Neuronal stem cell (in vitro differentiated cells): Measurements from ENCODE around the gene GPR32.
A peak's percentile ranks its signal among the peaks of the same experiment; 100 is the strongest.

Experiments used
- DNase-seq: peaks from one replicate; pipeline ENCODE4 v3.0.0-alpha.2; 2013; ENCODE audit warnings: low spot score
- H2AFZ ChIP-seq: one replicate; pipeline ENCODE4 v1.6.1; 2013; ENCODE audit warnings: mild to moderate bottlenecking, low read length, inconsistent platforms
- H2AK5ac ChIP-seq: 2 replicates; pipeline ENCODE4 v1.6.1; 2013; ENCODE audit warnings: low read depth, mild to moderate bottlenecking, inconsistent platforms, low read length, moderate library complexity, mixed read lengths
- H2BK120ac ChIP-seq: 2 replicates; pipeline ENCODE4 v1.6.1; 2013; ENCODE audit warnings: low read depth, mild to moderate bottlenecking, inconsistent platforms, low read length, moderate library complexity, mixed read lengths
- H2BK12ac ChIP-seq: one replicate; pipeline ENCODE4 v1.6.1; 2013; ENCODE audit warnings: low read length, inconsistent platforms
- H2BK15ac ChIP-seq: 2 replicates; pipeline ENCODE4 v1.6.1; 2013; ENCODE audit warnings: mild to moderate bottlenecking, low read length, inconsistent platforms, mixed read lengths
- H2BK5ac ChIP-seq: one replicate; pipeline ENCODE4 v1.6.1; 2013; ENCODE audit warnings: inconsistent platforms, mild to moderate bottlenecking, low read length, moderate library complexity
- H3K14ac ChIP-seq: one replicate; pipeline ENCODE4 v1.6.1; 2013; ENCODE audit warnings: low read length, inconsistent platforms
- H3K18ac ChIP-seq: 2 replicates; pipeline ENCODE4 v1.6.1; 2013; ENCODE audit warnings: low read length, inconsistent platforms
- H3K23ac ChIP-seq: 2 replicates; pipeline ENCODE4 v1.6.1; 2013; ENCODE audit warnings: low read depth, mild to moderate bottlenecking, mixed read lengths, low read length, inconsistent platforms; ENCODE audit not compliant: poor library complexity
- H3K27ac ChIP-seq: replicated peaks from 3 replicates; pipeline ENCODE4 v1.5.1; 2013; ENCODE audit warnings: low read length, inconsistent platforms
- H3K27me3 ChIP-seq, 3 experiments: 2 replicates each; pipeline ENCODE4 v1.6.1; 2013; ENCODE audit warnings: low read length in 3 of 3, mild to moderate bottlenecking in 2 of 3, inconsistent platforms in 1 of 3, low read depth in 1 of 3, mixed read lengths in 1 of 3, moderate library complexity in 1 of 3; ENCODE audit not compliant: control insufficient read depth in 3 of 3, insufficient read depth in 3 of 3
- H3K36me3 ChIP-seq, 2 donors: replicated peaks in 1 of 2; 2 replicates each; pipeline ENCODE4 v1.6.1; 2013; ENCODE audit warnings: low read length in 2 of 2; ENCODE audit not compliant: control insufficient read depth in 2 of 2, insufficient read depth in 2 of 2
- H3K4ac ChIP-seq: 2 replicates; pipeline ENCODE4 v1.6.1; 2013; ENCODE audit warnings: inconsistent platforms, mild to moderate bottlenecking, low read length, moderate library complexity
- H3K4me1 ChIP-seq, 2 donors: 1 replicate in 1 of 2; 2 replicates in 1 of 2; pipeline ENCODE4 v1.6.1; 2013; ENCODE audit warnings: low read length in 2 of 2, low read depth in 1 of 2; ENCODE audit not compliant: control insufficient read depth in 2 of 2, insufficient read depth in 1 of 2
- H3K4me2 ChIP-seq: one replicate; pipeline ENCODE4 v1.6.1; 2013; ENCODE audit warnings: mild to moderate bottlenecking, low read length, inconsistent platforms; ENCODE audit not compliant: insufficient read depth, poor library complexity, severe bottlenecking
- H3K4me3 ChIP-seq, 2 donors: 2 replicates each; pipeline ENCODE4 v1.5.1; 2013; ENCODE audit warnings: low read length in 2 of 2, mild to moderate bottlenecking in 2 of 2, inconsistent platforms in 1 of 2, moderate library complexity in 1 of 2
- H3K79me1 ChIP-seq: one replicate; pipeline ENCODE4 v1.6.1; 2013; ENCODE audit warnings: low read depth, mild to moderate bottlenecking, inconsistent platforms, low read length, moderate library complexity
- H3K9ac ChIP-seq: one replicate; pipeline ENCODE4 v1.6.1; 2013; ENCODE audit warnings: mild to moderate bottlenecking, low read depth, low read length, inconsistent platforms; ENCODE audit not compliant: poor library complexity
- H3K9me3 ChIP-seq, 2 donors: replicated peaks in 1 of 2; 2 replicates each; pipeline versions ENCODE3 to v1.6.1; 2013; ENCODE audit warnings: low read length in 2 of 2, mild to moderate bottlenecking in 2 of 2, inconsistent platforms in 1 of 2, low read depth in 1 of 2, mixed read lengths in 1 of 2, moderate library complexity in 1 of 2; ENCODE audit not compliant: control insufficient read depth in 2 of 2, insufficient read depth in 1 of 2
- H4K8ac ChIP-seq: one replicate; pipeline ENCODE4 v1.6.1; 2013; ENCODE audit warnings: low read depth, mild to moderate bottlenecking, inconsistent platforms, low read length, moderate library complexity
- H4K91ac ChIP-seq: one replicate; pipeline ENCODE4 v1.6.1; 2013; ENCODE audit warnings: low read length, low read depth, mild to moderate bottlenecking, inconsistent platforms; ENCODE audit not compliant: poor library complexity
- WGBS, 2 donors: extraction: QIAGEN DNeasy Blood & Tissue Kit; methylation state at CpG; one replicate each; pipeline ENCODE4 v1.1.7; 2013; ENCODE audit warnings: missing lambda C conversion rate in 2 of 2, mixed read lengths in 1 of 2; ENCODE audit not compliant: insufficient read length in 2 of 2, insufficient replicate concordance in 1 of 2; ENCODE audit errors: extremely low coverage in 2 of 2; 5-methylcytosine and 5-hydroxymethylcytosine counted together

GPR32 gene

DNA sequence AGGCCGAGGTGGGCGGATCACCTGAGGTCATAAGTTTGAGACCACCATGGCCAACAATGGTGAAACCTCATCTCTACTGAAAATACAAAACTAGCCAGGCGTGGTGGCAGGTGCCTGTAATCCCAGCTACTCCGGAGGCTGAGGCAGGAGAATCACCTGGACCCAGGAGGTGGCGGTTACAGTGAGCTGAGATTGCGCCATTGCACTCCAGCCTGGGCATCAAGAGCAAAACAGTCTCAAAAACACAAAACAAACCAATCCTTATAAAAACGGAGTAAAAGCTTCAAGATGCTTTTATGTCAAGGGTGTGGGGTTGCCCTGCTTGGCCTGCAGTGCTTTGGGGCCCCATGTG, 27.1 kb downstream of the GPR32 start:
- DNase-seq, result no peak

GRCh38 chr19:50797781-50798658, 27.8 kb downstream of the GPR32 start:
- H4K8ac ChIP-seq, result no peak overlapping the region
- H3K18ac ChIP-seq, result no peak overlapping the region
- no peaks in the 10 kb centered on the region for H3K27me3 ChIP-seq
- no peaks in the 10 kb centered on the region for H3K9me3 ChIP-seq
- H2BK5ac ChIP-seq, result no peak overlapping the region
- H3K4me3 ChIP-seq, result no peak overlapping the region
- no peak overlapping the region for H3K4me2 ChIP-seq
- peaks cover 5 to 10% of the 10 kb centered on the region in 2 donors for H3K4me1 ChIP-seq
- H2BK15ac ChIP-seq, result no peak overlapping the region
- H2BK12ac ChIP-seq, result no peak overlapping the region
- H3K27ac ChIP-seq, result no peak overlapping the region
- H3K4ac ChIP-seq, result no peak overlapping the region
- H3K9ac ChIP-seq, result peak overlapping the region; percentile 9
- no CpG with 5 or more reads among the region's 18 CpGs for WGBS, 2 donors
- no peak overlapping the region for H4K91ac ChIP-seq
- H3K14ac ChIP-seq, result no peak overlapping the region
- peak overlapping the region; percentile 58 for H3K23ac ChIP-seq
- H2AK5ac ChIP-seq, result no peak overlapping the region
- peaks cover 9% of the 10 kb centered on the region for H3K79me1 ChIP-seq
- no peak overlapping the region for H2BK120ac ChIP-seq
- no peak for DNase-seq
- H3K36me3 ChIP-seq, result peaks cover 49 to 78% of the 10 kb centered on the region in 2 donors
- H2AFZ ChIP-seq, result no peak overlapping the region

More for the DNA sequence above, 27.1 kb downstream of the GPR32 start:
- no peak overlapping the region for H2BK120ac ChIP-seq
- no peak overlapping the region for H2BK12ac ChIP-seq
- no peak overlapping the region for H3K4ac ChIP-seq
- no peak overlapping the region for H3K23ac ChIP-seq
- H2AK5ac ChIP-seq, result no peak overlapping the region
- H3K14ac ChIP-seq, result no peak overlapping the region
- H4K91ac ChIP-seq, result no peak overlapping the region
- no peaks in the 10 kb centered on the region for H3K27me3 ChIP-seq
- no peak overlapping the region for H2BK5ac ChIP-seq
- no peak overlapping the region for H3K27ac ChIP-seq
- no peak overlapping the region for H4K8ac ChIP-seq
- no CpG with 5 or more reads among the region's 7 CpGs for WGBS, 2 donors
- peaks cover 9% of the 10 kb centered on the region for H3K79me1 ChIP-seq
- H3K9me3 ChIP-seq, result peaks cover 0 to 2% of the 10 kb centered on the region in 2 donors
- H3K18ac ChIP-seq, result no peak overlapping the region
- peaks cover 46 to 72% of the 10 kb centered on the region in 2 donors for H3K36me3 ChIP-seq
- no peak overlapping the region for H3K9ac ChIP-seq
- H3K4me2 ChIP-seq, result no peak overlapping the region
- no peak overlapping the region for H2AFZ ChIP-seq
- no peak overlapping the region for H3K4me3 ChIP-seq
- H3K4me1 ChIP-seq, result peaks cover 3 to 5% of the 10 kb centered on the region in 2 donors
- no peak overlapping the region for H2BK15ac ChIP-seq

- Histone ChIP-seq H3K9me3 (no peaks in the 10 kb centered on the region), H2BK12ac (no peak overlapping the region), H3K4me3 (no peak overlapping the region), H3K18ac (no peak overlapping the region), H3K9ac (peak overlapping the region; percentile 9), H3K4me2 (no peak overlapping the region), H2BK120ac (no peak overlapping the region), H2AFZ (no peak overlapping the region), H3K4ac (no peak overlapping the region), H3K36me3 (peaks cover 49 to 83% of the 10 kb centered on the region in 2 donors), H4K8ac (no peak overlapping the region), H3K23ac (peak overlapping the region; percentile 58), H3K27me3 (no peaks in the 10 kb centered on the region), H4K91ac (no peak overlapping the region), H3K27ac (no peak overlapping the region), H3K79me1 (peaks cover 9% of the 10 kb centered on the region), H3K4me1 (peaks cover 5 to 12% of the 10 kb centered on the region in 2 donors), H2AK5ac (no peak overlapping the region), H2BK5ac (no peak overlapping the region), H3K14ac (no peak overlapping the region), H2BK15ac (no peak overlapping the region)
- DNase-seq, result no peak
- WGBS, 2 donors, result no CpG with 5 or more reads among the region's 21 CpGs
These were observed 28.6 kb downstream of the GPR32 start for GRCh38 chr19:50798659-50799546.

GRCh38 chr19:50799547-50799851, 29.2 kb downstream of the GPR32 start:
- no peak overlapping the region for H3K4me2 ChIP-seq
- H4K8ac ChIP-seq, result no peak overlapping the region
- H3K14ac ChIP-seq, result no peak overlapping the region
- no peak for DNase-seq
- H4K91ac ChIP-seq, result no peak overlapping the region
- no peak overlapping the region for H3K4ac ChIP-seq
- no peak overlapping the region for H3K9ac ChIP-seq
- H3K4me3 ChIP-seq, result no peak overlapping the region
- H3K4me1 ChIP-seq, result peaks cover 5 to 10% of the 10 kb centered on the region in 2 donors
- H2BK15ac ChIP-seq, result no peak overlapping the region
- H3K18ac ChIP-seq, result no peak overlapping the region
- H3K27me3 ChIP-seq, result no peaks in the 10 kb centered on the region
- no peak overlapping the region for H2AK5ac ChIP-seq
- H3K27ac ChIP-seq, result no peak overlapping the region
- H3K36me3 ChIP-seq, result peaks cover 49 to 83% of the 10 kb centered on the region in 2 donors
- H2BK12ac ChIP-seq, result no peak overlapping the region
- H3K9me3 ChIP-seq, result no peaks in the 10 kb centered on the region
- no peak overlapping the region for H2BK5ac ChIP-seq
- WGBS, 2 donors, result no CpG with 5 or more reads among the region's 3 CpGs
- peaks cover 9% of the 10 kb centered on the region for H3K79me1 ChIP-seq
- H2BK120ac ChIP-seq, result no peak overlapping the region
- peak overlapping the region; percentile 17 for H3K23ac ChIP-seq
- H2AFZ ChIP-seq, result no peak overlapping the region
